ENCODE data around the gene USP24.

The USP24 gene

GRCh38 chr1:55103891-55104290 is 111.3 kb downstream of the USP24 start:
- no CpG with 5 or more reads among the region's 2 CpGs for WGBS (ENCODE audit: insufficient coverage)

GRCh38 chr1:55095095-55095494 is 120.1 kb downstream of the USP24 start:
- H3K4me1 ChIP-seq (ENCODE audit: control extremely low read depth in 1 of 4, control insufficient read depth in 4 of 4, insufficient read depth in 4 of 4, low read length in 3 of 4): no peaks in the 10 kb centered on the region
- CTCF ChIA-PET: interaction anchor here (1.5 kb wide), 1 partner anchor 22 kb away, joined by 3 read pairs; no protein-coding TSS in a partner anchor
- no peaks in the 10 kb centered on the region for H3K9me3 ChIP-seq (ENCODE audit: control extremely low read depth in 1 of 5, control insufficient read depth in 4 of 5, insufficient read depth in 2 of 5, low read depth in 1 of 5, low read length in 4 of 5)
- no peak overlapping the region for H3K4me3 ChIP-seq (ENCODE audit: control insufficient read depth in 1 of 7, extremely low read depth in 1 of 7, insufficient read depth in 4 of 7, low read depth in 2 of 7, low read length in 6 of 7)
- no CpG with 5 or more reads among the region's 5 CpGs for WGBS (ENCODE audit: insufficient coverage)
- H3K27ac ChIP-seq (ENCODE audit: insufficient read depth in 1 of 2, low read depth in 1 of 2, low read length in 2 of 2, poor library complexity in 1 of 2, severe bottlenecking in 2 of 2): no peak overlapping the region
- POLR2A ChIA-PET: no interaction called here
- DNase-seq: no peak
- H3K27me3 ChIP-seq (replicated peaks in 2 of 5; ENCODE audit: control insufficient read depth in 4 of 5, insufficient read depth in 5 of 5, low read length in 4 of 5): no peaks in the 10 kb centered on the region
- H3K36me3 ChIP-seq (ENCODE audit: control insufficient read depth in 4 of 4, insufficient read depth in 4 of 4, low read length in 3 of 4): peaks cover 24 to 94% (median 68%) of the 10 kb centered on the region in 4 experiments

More at GRCh38 chr1:55103891-55104290, 111.3 kb downstream of the USP24 start:
- H3K4me3 ChIP-seq (ENCODE audit: control insufficient read depth in 1 of 7, extremely low read depth in 1 of 7, insufficient read depth in 4 of 7, low read depth in 2 of 7, low read length in 6 of 7): no peak overlapping the region
- ChIA-PET POLR2A (no interaction called here), CTCF (no interaction called here)
- H3K9me3 ChIP-seq (ENCODE audit: control extremely low read depth in 1 of 5, control insufficient read depth in 4 of 5, insufficient read depth in 2 of 5, low read depth in 1 of 5, low read length in 4 of 5): no peaks in the 10 kb centered on the region
- H3K36me3 ChIP-seq (ENCODE audit: control insufficient read depth in 4 of 4, insufficient read depth in 4 of 4, low read length in 3 of 4): peaks cover 35 to 92% (median 63%) of the 10 kb centered on the region in 4 experiments
- H3K4me1 ChIP-seq (ENCODE audit: control extremely low read depth in 1 of 4, control insufficient read depth in 4 of 4, insufficient read depth in 4 of 4, low read length in 3 of 4): no peaks in the 10 kb centered on the region
- DNase-seq: no peak
- H3K27me3 ChIP-seq (replicated peaks in 2 of 5; ENCODE audit: control insufficient read depth in 4 of 5, insufficient read depth in 5 of 5, low read length in 4 of 5): no peaks in the 10 kb centered on the region
- no peak overlapping the region for H3K27ac ChIP-seq (ENCODE audit: insufficient read depth in 1 of 2, low read depth in 1 of 2, low read length in 2 of 2, poor library complexity in 1 of 2, severe bottlenecking in 2 of 2)

- no CpG with 5 or more reads among the region's 2 CpGs for WGBS (ENCODE audit: insufficient coverage)
- Histone ChIP-seq H3K4me3 (ENCODE audit: control insufficient read depth in 1 of 7, extremely low read depth in 1 of 7, insufficient read depth in 4 of 7, low read depth in 2 of 7, low read length in 6 of 7) (no peak overlapping the region), H3K4me1 (ENCODE audit: control extremely low read depth in 1 of 4, control insufficient read depth in 4 of 4, insufficient read depth in 4 of 4, low read length in 3 of 4) (peaks cover 0 to 9% (median 4%) of the 10 kb centered on the region in 4 experiments), H3K27ac (ENCODE audit: insufficient read depth in 1 of 2, low read depth in 1 of 2, low read length in 2 of 2, poor library complexity in 1 of 2, severe bottlenecking in 2 of 2) (no peak overlapping the region), H3K27me3 (replicated peaks in 2 of 5; ENCODE audit: control insufficient read depth in 4 of 5, insufficient read depth in 5 of 5, low read length in 4 of 5) (no peaks in the 10 kb centered on the region), H3K9me3 (ENCODE audit: control extremely low read depth in 1 of 5, control insufficient read depth in 4 of 5, insufficient read depth in 2 of 5, low read depth in 1 of 5, low read length in 4 of 5) (no peaks in the 10 kb centered on the region), H3K36me3 (ENCODE audit: control insufficient read depth in 4 of 4, insufficient read depth in 4 of 4, low read length in 3 of 4) (peaks cover 41 to 89% (median 64%) of the 10 kb centered on the region in 4 experiments)
- no peak for DNase-seq
- POLR2A ChIA-PET: interaction anchor here (0.6 kb wide), 1 partner anchor 12 kb away, joined by 3 read pairs; no protein-coding TSS in a partner anchor
- CTCF ChIA-PET: interaction anchor here (1.1 kb wide), 1 partner anchor 21 kb away, joined by 3 read pairs; no protein-coding TSS in a partner anchor
These were observed 122.7 kb downstream of the USP24 start for GRCh38 chr1:55092475-55092874.

GRCh38 chr1:55089683-55090082 is 125.5 kb downstream of the USP24 start:
- 100% methylated on average over 1 of the region's 2 CpGs for WGBS (ENCODE audit: insufficient coverage)
- no peak for DNase-seq
- Histone ChIP-seq H3K27me3 (replicated peaks in 2 of 5; ENCODE audit: control insufficient read depth in 4 of 5, insufficient read depth in 5 of 5, low read length in 4 of 5) (no peaks in the 10 kb centered on the region), H3K36me3 (ENCODE audit: control insufficient read depth in 4 of 4, insufficient read depth in 4 of 4, low read length in 3 of 4) (peaks cover 43 to 91% (median 62%) of the 10 kb centered on the region in 4 experiments), H3K4me3 (ENCODE audit: control insufficient read depth in 1 of 7, extremely low read depth in 1 of 7, insufficient read depth in 4 of 7, low read depth in 2 of 7, low read length in 6 of 7) (no peak overlapping the region), H3K27ac (ENCODE audit: insufficient read depth in 1 of 2, low read depth in 1 of 2, low read length in 2 of 2, poor library complexity in 1 of 2, severe bottlenecking in 2 of 2) (no peak overlapping the region), H3K9me3 (ENCODE audit: control extremely low read depth in 1 of 5, control insufficient read depth in 4 of 5, insufficient read depth in 2 of 5, low read depth in 1 of 5, low read length in 4 of 5) (no peaks in the 10 kb centered on the region), H3K4me1 (ENCODE audit: control extremely low read depth in 1 of 4, control insufficient read depth in 4 of 4, insufficient read depth in 4 of 4, low read length in 3 of 4) (peaks cover 0 to 9% (median 4%) of the 10 kb centered on the region in 4 experiments)
- CTCF ChIA-PET: interaction anchor here (1.2 kb wide), 1 partner anchor 19 kb away, joined by 3 read pairs; no protein-coding TSS in a partner anchor
- POLR2A ChIA-PET: no interaction called here

GRCh38 chr1:55088413-55088812 is 126.8 kb downstream of the USP24 start:
- CTCF ChIA-PET: interaction anchor here (1.2 kb wide), 1 partner anchor 18 kb away, joined by 3 read pairs; no protein-coding TSS in a partner anchor
- peak; percentile 12 to 43 (median 42) for DNase-seq
- Histone ChIP-seq H3K4me1 (ENCODE audit: control extremely low read depth in 1 of 4, control insufficient read depth in 4 of 4, insufficient read depth in 4 of 4, low read length in 3 of 4) (peaks cover 0 to 9% (median 4%) of the 10 kb centered on the region in 4 experiments), H3K36me3 (ENCODE audit: control insufficient read depth in 4 of 4, insufficient read depth in 4 of 4, low read length in 3 of 4) (peaks cover 43 to 91% (median 66%) of the 10 kb centered on the region in 4 experiments), H3K4me3 (ENCODE audit: control insufficient read depth in 1 of 7, extremely low read depth in 1 of 7, insufficient read depth in 4 of 7, low read depth in 2 of 7, low read length in 6 of 7) (no peak overlapping the region), H3K27ac (ENCODE audit: insufficient read depth in 1 of 2, low read depth in 1 of 2, low read length in 2 of 2, poor library complexity in 1 of 2, severe bottlenecking in 2 of 2) (no peak overlapping the region), H3K9me3 (ENCODE audit: control extremely low read depth in 1 of 5, control insufficient read depth in 4 of 5, insufficient read depth in 2 of 5, low read depth in 1 of 5, low read length in 4 of 5) (no peaks in the 10 kb centered on the region), H3K27me3 (replicated peaks in 2 of 5; ENCODE audit: control insufficient read depth in 4 of 5, insufficient read depth in 5 of 5, low read length in 4 of 5) (no peaks in the 10 kb centered on the region)
- WGBS (ENCODE audit: insufficient coverage): 0% methylated on average over 3 of the region's 4 CpGs
- POLR2A ChIA-PET: no interaction called here

- CTCF ChIA-PET: interaction anchor here (1.2 kb wide), 1 partner anchor 17 kb away, joined by 3 read pairs; no protein-coding TSS in a partner anchor
- H3K9me3 ChIP-seq (ENCODE audit: control extremely low read depth in 1 of 5, control insufficient read depth in 4 of 5, insufficient read depth in 2 of 5, low read depth in 1 of 5, low read length in 4 of 5): no peaks in the 10 kb centered on the region
- H3K4me3 ChIP-seq (ENCODE audit: control insufficient read depth in 1 of 7, extremely low read depth in 1 of 7, insufficient read depth in 4 of 7, low read depth in 2 of 7, low read length in 6 of 7): no peak overlapping the region
- H3K27ac ChIP-seq (ENCODE audit: insufficient read depth in 1 of 2, low read depth in 1 of 2, low read length in 2 of 2, poor library complexity in 1 of 2, severe bottlenecking in 2 of 2): no peak overlapping the region
- H3K4me1 ChIP-seq (ENCODE audit: control extremely low read depth in 1 of 4, control insufficient read depth in 4 of 4, insufficient read depth in 4 of 4, low read length in 3 of 4): peaks cover 0 to 9% (median 4%) of the 10 kb centered on the region in 4 experiments
- WGBS (ENCODE audit: insufficient coverage): 100% methylated on average over 1 of the region's 3 CpGs
- no peaks in the 10 kb centered on the region for H3K27me3 ChIP-seq (replicated peaks in 2 of 5; ENCODE audit: control insufficient read depth in 4 of 5, insufficient read depth in 5 of 5, low read length in 4 of 5)
- DNase-seq: no peak
- POLR2A ChIA-PET: no interaction called here
- H3K36me3 ChIP-seq (ENCODE audit: control insufficient read depth in 4 of 4, insufficient read depth in 4 of 4, low read length in 3 of 4): peaks cover 45 to 92% (median 67%) of the 10 kb centered on the region in 4 experiments
These were observed 127.7 kb downstream of the USP24 start for GRCh38 chr1:55087439-55087838.

- Histone ChIP-seq H3K36me3 (ENCODE audit: control insufficient read depth in 4 of 4, insufficient read depth in 4 of 4, low read length in 3 of 4) (peaks cover 46 to 92% (median 73%) of the 10 kb centered on the region in 4 experiments), H3K4me1 (ENCODE audit: control extremely low read depth in 1 of 4, control insufficient read depth in 4 of 4, insufficient read depth in 4 of 4, low read length in 3 of 4) (peaks cover 0 to 9% (median 4%) of the 10 kb centered on the region in 4 experiments), H3K9me3 (ENCODE audit: control extremely low read depth in 1 of 5, control insufficient read depth in 4 of 5, insufficient read depth in 2 of 5, low read depth in 1 of 5, low read length in 4 of 5) (no peaks in the 10 kb centered on the region), H3K4me3 (ENCODE audit: control insufficient read depth in 1 of 7, extremely low read depth in 1 of 7, insufficient read depth in 4 of 7, low read depth in 2 of 7, low read length in 6 of 7) (no peak overlapping the region), H3K27me3 (replicated peaks in 2 of 5; ENCODE audit: control insufficient read depth in 4 of 5, insufficient read depth in 5 of 5, low read length in 4 of 5) (no peaks in the 10 kb centered on the region), H3K27ac (ENCODE audit: insufficient read depth in 1 of 2, low read depth in 1 of 2, low read length in 2 of 2, poor library complexity in 1 of 2, severe bottlenecking in 2 of 2) (no peak overlapping the region)
- no peak for DNase-seq
- POLR2A ChIA-PET: no interaction called here
- WGBS (ENCODE audit: insufficient coverage): 97% methylated on average over 6 of the region's 7 CpGs
- CTCF ChIA-PET: no interaction called here
These were observed 130.9 kb downstream of the USP24 start for GRCh38 chr1:55084257-55084656.

All from common myeloid progenitor, CD34-positive (primary cell).